ENCODE data around the gene REPS1.

The REPS1 gene

DNA sequence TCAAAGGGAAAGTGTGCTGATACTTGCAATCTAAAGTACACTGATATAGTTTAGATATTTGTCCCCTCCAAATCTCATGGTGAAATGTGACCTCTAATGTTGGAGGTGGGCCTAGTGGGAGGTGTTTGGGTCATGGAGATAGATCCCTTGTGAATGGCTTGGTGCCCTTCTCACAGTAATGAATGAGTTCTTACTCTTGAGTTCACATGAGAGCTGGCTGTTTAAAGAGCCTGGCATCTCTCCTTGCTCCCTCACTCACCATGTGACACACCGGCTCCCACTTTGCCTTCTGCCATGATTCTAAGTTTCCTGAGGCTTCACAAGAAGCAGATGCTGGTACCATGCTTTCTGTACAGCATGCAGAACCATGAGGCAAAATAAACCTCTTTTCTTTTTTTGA is 78.1 kb downstream of the REPS1 start:
- H3K27me3 ChIP-seq (ENCODE audit: insufficient read depth, low read length, poor library complexity, severe bottlenecking): no peaks in the 10 kb centered on the region
- no peak overlapping the region for H2AFZ ChIP-seq (ENCODE audit: low read length)
- TF ChIP-seq CTCF (conservative IDR thresholded peaks at IDR 0.05; ENCODE audit: low read length) (no peak), EZH2phosphoT487 (IDR thresholded peaks at IDR 0.05; ENCODE audit: borderline replicate concordance) (no peak)
- no peaks in the 10 kb centered on the region for H3K9me2 ChIP-seq (replicated peaks; ENCODE audit: low read depth, low read length)
- no peak overlapping the region for H3K4me3 ChIP-seq (ENCODE audit: low read length, poor library complexity, severe bottlenecking)
- no peaks in the 10 kb centered on the region for H3F3A ChIP-seq (ENCODE audit: low read depth)
- H4K20me1 ChIP-seq (ENCODE audit: insufficient read depth, low read length, poor library complexity, severe bottlenecking): no peaks in the 10 kb centered on the region
- no peaks in the 10 kb centered on the region for H3K79me2 ChIP-seq (ENCODE audit: insufficient read depth, low read length)
- H3K4me1 ChIP-seq (ENCODE audit: insufficient read depth, low read length, poor library complexity, severe bottlenecking): no peaks in the 10 kb centered on the region
- H3K9ac ChIP-seq (ENCODE audit: low read depth, low read length, poor library complexity, severe bottlenecking): no peak overlapping the region
- H3K9me3 ChIP-seq (ENCODE audit: insufficient read depth, low read depth, low read length): no peaks in the 10 kb centered on the region
- peaks cover 73% of the 10 kb centered on the region for H3K36me3 ChIP-seq (ENCODE audit: insufficient read depth, low read length)
- no peak overlapping the region for H3K4me2 ChIP-seq (ENCODE audit: low read depth, low read length, poor library complexity, severe bottlenecking)

DNA sequence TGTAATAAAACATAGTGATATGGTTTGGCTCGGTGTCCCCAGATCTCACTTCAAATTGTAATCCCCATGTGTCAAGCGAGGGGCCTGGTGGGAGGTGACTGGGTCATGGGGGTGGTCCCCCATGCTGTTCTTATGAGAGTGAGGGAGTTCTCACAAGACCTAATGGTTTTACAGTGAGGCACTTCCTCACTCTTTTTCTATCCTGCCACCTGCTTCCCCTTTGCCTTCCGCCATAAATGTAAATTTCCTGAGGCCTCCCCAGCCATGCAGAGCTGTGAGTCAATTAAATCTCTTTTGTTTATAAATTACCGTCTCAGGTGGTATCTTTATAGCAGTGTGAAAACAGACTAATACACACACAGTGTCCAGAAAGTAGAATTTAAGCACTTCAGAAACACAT is 78.5 kb downstream of the REPS1 start:
- H4K20me1 ChIP-seq (ENCODE audit: insufficient read depth, low read length, poor library complexity, severe bottlenecking): no peaks in the 10 kb centered on the region
- H3K36me3 ChIP-seq (ENCODE audit: insufficient read depth, low read length): peaks cover 68% of the 10 kb centered on the region
- H3K9me3 ChIP-seq (ENCODE audit: insufficient read depth, low read depth, low read length): no peaks in the 10 kb centered on the region
- H2AFZ ChIP-seq (ENCODE audit: low read length): no peak overlapping the region
- no peaks in the 10 kb centered on the region for H3K9me2 ChIP-seq (replicated peaks; ENCODE audit: low read depth, low read length)
- TF ChIP-seq CTCF (conservative IDR thresholded peaks at IDR 0.05; ENCODE audit: low read length) (no peak), EZH2phosphoT487 (IDR thresholded peaks at IDR 0.05; ENCODE audit: borderline replicate concordance) (no peak)
- no peaks in the 10 kb centered on the region for H3K4me1 ChIP-seq (ENCODE audit: insufficient read depth, low read length, poor library complexity, severe bottlenecking)
- no peak overlapping the region for H3K9ac ChIP-seq (ENCODE audit: low read depth, low read length, poor library complexity, severe bottlenecking)
- no peaks in the 10 kb centered on the region for H3K27me3 ChIP-seq (ENCODE audit: insufficient read depth, low read length, poor library complexity, severe bottlenecking)
- H3K4me3 ChIP-seq (ENCODE audit: low read length, poor library complexity, severe bottlenecking): no peak overlapping the region
- H3K79me2 ChIP-seq (ENCODE audit: insufficient read depth, low read length): no peaks in the 10 kb centered on the region
- H3K4me2 ChIP-seq (ENCODE audit: low read depth, low read length, poor library complexity, severe bottlenecking): no peak overlapping the region
- H3F3A ChIP-seq (ENCODE audit: low read depth): no peaks in the 10 kb centered on the region

- H3K9me3 ChIP-seq (ENCODE audit: insufficient read depth, low read depth, low read length): no peaks in the 10 kb centered on the region
- H2AFZ ChIP-seq (ENCODE audit: low read length): no peak overlapping the region
- no peaks in the 10 kb centered on the region for H3K79me2 ChIP-seq (ENCODE audit: insufficient read depth, low read length)
- no peak overlapping the region for H3K4me3 ChIP-seq (ENCODE audit: low read length, poor library complexity, severe bottlenecking)
- no peaks in the 10 kb centered on the region for H3K4me1 ChIP-seq (ENCODE audit: insufficient read depth, low read length, poor library complexity, severe bottlenecking)
- H3K27me3 ChIP-seq (ENCODE audit: insufficient read depth, low read length, poor library complexity, severe bottlenecking): no peaks in the 10 kb centered on the region
- no peaks in the 10 kb centered on the region for H3F3A ChIP-seq (ENCODE audit: low read depth)
- no peaks in the 10 kb centered on the region for H3K9me2 ChIP-seq (replicated peaks; ENCODE audit: low read depth, low read length)
- H3K4me2 ChIP-seq (ENCODE audit: low read depth, low read length, poor library complexity, severe bottlenecking): no peak overlapping the region
- no peaks in the 10 kb centered on the region for H4K20me1 ChIP-seq (ENCODE audit: insufficient read depth, low read length, poor library complexity, severe bottlenecking)
- H3K9ac ChIP-seq (ENCODE audit: low read depth, low read length, poor library complexity, severe bottlenecking): no peak overlapping the region
- peaks cover 69% of the 10 kb centered on the region for H3K36me3 ChIP-seq (ENCODE audit: insufficient read depth, low read length)
- no peak for TF ChIP-seq CTCF (conservative IDR thresholded peaks at IDR 0.05; ENCODE audit: low read length)
- TF ChIP-seq EZH2phosphoT487 (IDR thresholded peaks at IDR 0.05; ENCODE audit: borderline replicate concordance): no peak
Observed at GRCh38 chr6:138907167-138907566, 80.9 kb downstream of the REPS1 start.

Data from Loucy (cell line).